ENCODE measurements around the gene CTNNBIP1. TPM values are rescaled to one million over a fixed set of nuclear protein-coding genes. Genes with fewer than 3 reads are reported as not detected.

CTNNBIP1 gene
- total RNA-seq, 1 donor, result 36.6 TPM

DNA sequence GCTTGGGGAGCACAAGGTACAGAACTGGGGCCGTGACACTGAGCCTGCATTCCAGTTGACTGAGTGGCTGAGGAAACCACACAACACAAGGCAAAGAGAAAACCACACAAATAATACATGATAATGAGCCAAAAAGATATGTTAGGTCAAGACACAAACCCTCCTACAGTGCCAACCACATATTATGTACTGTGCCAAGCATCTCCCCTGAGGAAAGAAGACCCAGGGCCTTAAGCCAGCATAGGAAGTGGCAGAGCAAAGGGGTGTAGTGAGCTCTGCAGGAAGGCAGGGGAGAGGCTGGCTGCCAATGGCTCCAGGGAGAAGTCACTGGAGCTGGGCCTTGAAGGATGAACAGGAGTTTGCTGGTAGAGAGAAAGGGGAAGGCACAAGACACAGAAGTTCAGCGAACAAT lies 28.2 kb downstream of the CTNNBIP1 start:
- DNase-seq (ENCODE audit: low read depth in 2 of 3, low spot score in 2 of 3), result peak in 1 of 3 donors; percentile 20

DNA sequence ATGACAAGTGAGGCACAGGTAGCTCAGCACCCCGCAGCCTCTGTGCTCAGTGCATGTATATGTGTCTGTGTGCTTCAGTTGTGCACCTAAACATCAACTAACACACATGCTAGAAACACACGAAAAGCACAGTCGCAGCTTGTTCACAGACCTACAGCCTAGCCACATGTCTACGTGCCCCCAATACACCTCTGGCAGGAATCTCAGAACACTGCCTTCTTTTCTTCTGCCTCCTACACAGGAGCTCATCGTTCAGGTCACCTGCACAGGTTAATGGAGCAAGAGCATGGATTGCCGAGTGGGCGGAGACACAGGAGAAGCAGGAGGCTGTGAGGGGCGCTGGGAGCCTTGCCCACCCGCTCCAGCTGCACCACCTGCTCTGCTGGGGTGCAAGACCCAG lies 31.7 kb downstream of the CTNNBIP1 start:
- no peak for DNase-seq (ENCODE audit: low read depth in 2 of 3, low spot score in 2 of 3)

DNA sequence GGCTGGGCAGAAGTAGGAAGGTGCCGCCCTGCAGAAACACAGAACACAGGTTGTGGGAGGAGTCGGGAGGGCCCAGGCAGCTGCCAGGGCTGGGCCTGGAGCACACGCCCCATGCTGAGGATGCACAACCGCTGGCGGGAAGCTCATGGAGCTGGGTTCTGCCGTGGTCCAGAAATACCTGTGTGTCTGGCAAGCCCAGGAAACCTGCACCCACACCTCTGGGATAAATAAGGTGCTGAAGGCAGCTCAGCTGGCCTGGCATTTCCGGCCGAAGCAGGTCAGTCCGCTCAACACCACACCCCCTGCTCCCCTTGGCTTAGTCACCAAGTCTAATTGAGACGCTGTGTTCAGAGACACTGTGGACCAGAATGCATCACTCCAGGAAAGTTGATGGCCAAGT lies 32.1 kb downstream of the CTNNBIP1 start:
- DNase-seq (ENCODE audit: low read depth in 2 of 3, low spot score in 2 of 3), result no peak

DNA sequence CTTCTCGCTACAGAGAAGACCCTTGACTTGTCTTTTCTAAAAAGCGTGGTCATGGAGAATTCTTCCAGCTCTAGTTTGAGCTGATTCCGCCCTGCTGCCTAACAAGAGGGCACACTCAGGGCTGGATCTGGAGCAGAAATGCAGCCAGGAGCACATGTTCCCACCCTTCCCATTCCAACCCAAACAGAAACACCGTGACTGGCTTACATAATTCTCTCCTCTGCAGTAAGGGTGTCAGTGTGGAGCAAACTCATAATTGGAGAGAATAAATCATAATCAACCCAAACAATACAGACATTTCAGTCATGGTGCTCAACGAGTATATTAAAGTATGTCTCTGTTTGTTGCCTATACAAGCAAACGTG lies 34.5 kb downstream of the CTNNBIP1 start:
- DNase-seq (ENCODE audit: low read depth in 2 of 3, low spot score in 2 of 3), result no peak

DNA sequence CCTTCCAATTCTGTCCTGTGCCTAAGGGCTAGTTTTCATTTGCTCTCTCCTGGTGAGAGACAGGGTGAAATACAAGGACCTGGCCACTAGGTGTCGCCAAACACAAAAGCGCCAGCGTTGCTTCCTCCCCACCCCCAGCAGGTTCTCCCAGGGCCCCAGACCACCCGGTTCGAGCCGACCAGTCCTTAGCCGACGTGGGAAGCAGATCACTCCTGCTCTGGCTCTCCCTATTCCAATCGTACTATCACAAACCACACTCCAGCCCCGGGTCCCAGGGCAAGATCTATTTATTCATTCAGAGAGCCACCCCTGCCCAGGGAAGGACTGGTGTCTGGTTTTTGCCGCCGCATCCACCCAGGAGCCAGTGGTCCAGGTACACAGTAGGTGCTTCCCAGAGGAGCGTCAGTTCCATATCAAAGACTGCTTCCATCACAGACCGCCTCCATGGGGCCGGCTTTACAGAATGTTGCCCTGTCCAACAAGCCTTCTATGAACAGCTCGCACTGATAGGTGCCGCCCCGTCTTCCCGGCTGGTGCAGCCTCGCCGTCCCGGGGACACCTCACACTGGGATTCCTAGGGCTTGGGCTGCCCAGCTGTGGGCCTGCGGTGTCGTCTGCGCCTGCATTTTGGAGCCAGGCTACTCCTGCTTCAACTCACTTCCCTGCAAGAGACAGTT lies 35.0 kb downstream of the CTNNBIP1 start:
- peak; percentile 55 to 83 (median 75) for DNase-seq (ENCODE audit: low read depth in 2 of 3, low spot score in 2 of 3)

DNA sequence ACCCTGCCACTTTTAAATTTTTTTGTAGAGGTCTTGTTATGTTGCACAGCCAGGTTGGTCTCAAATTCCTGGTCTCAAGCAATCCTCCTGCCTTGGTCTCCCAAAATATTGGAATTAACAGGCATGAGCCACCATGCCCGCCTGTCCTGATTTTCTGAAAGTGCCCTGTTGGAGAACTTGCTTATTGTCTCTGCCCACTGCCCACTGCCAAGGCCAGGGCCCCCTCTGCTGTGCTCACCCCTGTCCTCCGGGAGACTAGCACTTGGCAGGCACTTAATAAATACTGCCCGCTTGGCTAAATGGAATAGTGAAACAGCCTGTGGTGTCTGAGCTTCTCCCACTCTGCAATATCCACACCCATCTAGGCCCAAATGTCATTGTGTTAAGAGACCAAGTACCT lies 35.7 kb downstream of the CTNNBIP1 start:
- DNase-seq (ENCODE audit: low read depth in 2 of 3, low spot score in 2 of 3), result no peak

DNA sequence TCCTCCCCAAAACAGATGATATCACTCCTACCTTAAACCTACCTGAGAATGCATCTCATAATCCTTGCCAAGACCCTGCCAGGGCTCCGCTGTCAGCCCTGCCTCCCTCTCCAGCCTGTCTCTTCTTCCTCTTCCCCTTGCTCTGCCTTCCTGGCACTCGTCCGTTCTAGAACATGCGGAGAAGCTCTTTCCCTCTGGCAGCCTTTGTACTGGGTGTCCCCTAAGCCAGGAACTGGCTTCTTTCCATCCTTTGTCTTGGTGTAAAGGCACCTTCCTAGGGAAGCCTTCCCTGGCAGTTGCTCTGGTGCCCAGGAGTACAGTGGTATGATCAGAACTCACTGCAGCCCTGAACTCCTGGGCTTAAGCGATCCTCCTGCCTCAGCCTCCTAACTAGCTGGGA lies 36.1 kb downstream of the CTNNBIP1 start:
- no peak for DNase-seq (ENCODE audit: low read depth in 2 of 3, low spot score in 2 of 3)

DNA sequence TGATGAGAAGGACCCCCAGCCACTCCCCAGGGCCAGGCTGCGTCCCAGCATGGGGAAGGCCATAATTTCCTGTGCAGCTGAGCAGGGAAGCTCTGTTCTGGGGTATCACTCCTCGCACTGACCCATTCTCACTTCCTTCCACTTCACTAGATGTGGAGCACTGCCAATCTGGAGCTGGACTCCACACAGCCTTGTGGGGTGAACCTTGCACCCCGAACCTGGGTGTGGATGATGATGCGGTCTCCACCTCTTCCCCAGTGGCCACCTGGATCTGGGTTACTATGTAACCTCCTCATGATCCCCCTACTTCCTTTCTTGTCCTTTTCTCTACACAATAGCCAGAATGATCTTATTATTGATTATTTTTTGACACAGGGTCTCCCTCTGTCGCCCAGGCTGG lies 36.7 kb downstream of the CTNNBIP1 start:
- DNase-seq (ENCODE audit: low read depth in 2 of 3, low spot score in 2 of 3), result no peak

DNA sequence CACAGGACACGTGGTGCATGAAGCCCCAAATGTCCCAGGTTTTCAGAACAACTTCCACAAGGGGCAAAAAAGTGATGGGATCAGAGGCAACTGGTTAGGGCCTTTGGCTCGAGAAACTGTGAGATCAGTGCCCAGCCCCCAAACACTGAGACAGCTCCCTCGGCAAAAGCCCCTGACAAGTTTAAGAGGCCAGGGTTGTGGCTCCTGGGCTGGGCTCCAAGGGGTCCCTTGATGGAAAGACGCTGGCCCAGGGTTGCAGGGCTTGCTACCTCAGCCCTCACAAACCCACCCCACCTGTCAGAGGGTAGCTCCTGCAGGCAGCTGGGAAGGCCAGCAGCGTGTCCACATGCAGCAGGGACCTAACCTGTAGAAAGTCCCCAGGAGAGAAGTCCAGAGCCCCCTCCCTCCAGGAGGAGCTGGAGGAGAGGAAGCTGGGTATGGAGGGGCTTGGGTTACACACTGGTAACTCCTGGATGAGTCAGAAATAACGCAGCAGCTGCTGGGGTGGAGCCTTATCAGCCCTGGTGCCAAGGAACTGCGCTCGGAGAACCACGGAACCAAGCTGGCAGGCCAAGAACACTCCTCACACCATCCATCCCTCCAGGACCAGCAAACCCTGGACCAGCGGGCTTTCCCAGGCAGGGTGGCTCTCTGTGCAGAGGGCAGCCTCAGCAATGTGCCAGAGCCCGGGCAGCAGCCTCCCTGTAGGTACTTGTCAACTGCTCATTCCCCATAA lies 37.5 kb downstream of the CTNNBIP1 start:
- DNase-seq (ENCODE audit: low read depth in 2 of 3, low spot score in 2 of 3), result no peak

DNA sequence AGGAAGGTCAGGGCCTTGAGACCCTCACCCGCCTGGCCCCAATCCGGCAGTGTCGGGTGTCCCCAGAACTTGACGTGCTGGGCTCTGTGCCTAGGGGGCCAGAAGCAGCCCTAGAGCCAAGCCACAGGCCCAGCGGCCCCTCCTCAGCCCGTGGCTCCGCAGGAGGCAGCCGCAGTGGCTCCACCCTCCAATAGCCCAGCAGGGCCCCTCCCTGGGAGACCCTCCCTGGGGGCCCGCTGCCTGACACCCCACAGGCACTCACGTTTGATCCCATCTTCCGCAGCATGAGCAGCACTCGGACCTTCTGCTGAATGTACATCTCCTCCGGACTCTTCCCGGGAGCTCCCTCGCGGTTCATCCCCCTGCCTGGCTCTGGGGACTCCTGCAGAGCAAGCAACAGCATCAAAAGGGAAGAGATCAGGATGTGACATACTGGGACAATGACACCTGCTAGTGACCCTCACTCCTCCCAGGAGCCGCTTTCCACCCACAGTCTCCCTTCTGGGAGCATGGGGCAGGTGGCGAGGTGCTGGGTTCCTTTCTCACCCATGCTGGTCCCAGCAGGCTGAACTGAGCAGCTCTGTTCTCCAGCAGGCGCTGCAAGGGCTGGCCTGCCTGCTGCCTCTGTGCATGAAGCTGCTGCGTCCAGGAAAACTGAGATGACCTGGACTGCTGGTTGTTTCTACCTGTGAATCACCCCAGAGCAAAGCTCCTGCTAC lies 38.2 kb downstream of the CTNNBIP1 start:
- no peak for DNase-seq (ENCODE audit: low read depth in 2 of 3, low spot score in 2 of 3)

DNA sequence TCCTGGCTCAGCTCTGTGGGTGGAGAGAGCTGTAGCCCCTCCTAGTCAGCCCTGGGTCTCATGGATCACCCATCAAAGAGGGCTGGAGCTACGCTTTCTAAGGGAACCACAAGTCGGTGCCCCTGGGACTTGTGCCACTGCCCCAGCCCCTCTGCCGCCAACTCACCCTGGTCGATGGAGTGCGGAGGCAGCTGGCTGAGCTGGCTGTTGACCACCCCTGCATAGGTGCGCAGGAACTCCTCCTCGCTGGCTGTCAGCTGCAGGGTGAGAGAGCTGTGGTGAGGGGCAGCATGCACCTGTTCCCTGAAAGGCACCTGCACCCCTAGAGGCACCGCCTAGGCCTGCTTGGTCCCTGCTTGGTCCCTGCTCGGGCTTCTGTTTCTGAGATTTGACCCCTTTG lies 39.0 kb downstream of the CTNNBIP1 start:
- DNase-seq (ENCODE audit: low read depth in 2 of 3, low spot score in 2 of 3), result no peak

DNA sequence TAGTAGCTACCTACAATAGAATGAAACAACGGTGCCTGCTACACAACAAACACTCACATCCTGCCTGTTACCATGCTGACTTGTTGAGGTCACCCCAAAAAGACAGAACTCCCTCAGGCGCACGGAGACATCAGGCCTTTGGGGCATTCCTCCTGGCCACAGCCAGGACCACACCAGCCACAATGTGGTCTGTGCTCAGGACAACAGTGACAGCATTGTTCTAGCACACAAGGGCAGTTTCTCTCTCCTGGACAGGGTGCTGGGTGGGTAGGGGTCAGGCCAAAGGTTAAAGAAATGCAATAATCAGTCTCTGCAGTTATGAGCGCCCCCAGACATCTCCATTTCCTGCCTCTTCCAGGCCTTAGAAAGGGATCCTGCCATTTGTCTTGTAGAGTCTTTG lies 39.5 kb downstream of the CTNNBIP1 start:
- no peak for DNase-seq (ENCODE audit: low read depth in 2 of 3, low spot score in 2 of 3)

DNA sequence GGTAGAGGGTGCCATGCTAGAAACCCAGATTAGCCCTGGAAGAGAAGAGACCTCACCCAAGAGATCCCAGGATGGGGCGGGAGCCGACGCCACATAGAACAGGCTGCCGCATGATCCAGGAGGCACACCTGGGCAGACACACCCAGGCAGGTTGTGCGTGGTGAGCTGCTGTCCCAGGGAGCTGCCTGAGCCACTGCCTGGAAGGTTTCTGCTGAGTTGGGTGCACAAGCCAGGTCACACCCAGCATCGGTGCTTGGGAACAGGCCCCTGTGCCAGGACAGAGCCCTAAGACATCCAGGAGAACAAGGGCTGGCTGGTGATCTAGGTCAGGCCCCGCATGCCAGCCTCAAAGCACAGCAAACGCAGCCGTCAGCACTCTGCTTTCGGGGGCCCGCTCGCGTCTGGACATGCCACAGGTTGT lies 40.2 kb downstream of the CTNNBIP1 start:
- DNase-seq (ENCODE audit: low read depth in 2 of 3, low spot score in 2 of 3), result no peak

DNA sequence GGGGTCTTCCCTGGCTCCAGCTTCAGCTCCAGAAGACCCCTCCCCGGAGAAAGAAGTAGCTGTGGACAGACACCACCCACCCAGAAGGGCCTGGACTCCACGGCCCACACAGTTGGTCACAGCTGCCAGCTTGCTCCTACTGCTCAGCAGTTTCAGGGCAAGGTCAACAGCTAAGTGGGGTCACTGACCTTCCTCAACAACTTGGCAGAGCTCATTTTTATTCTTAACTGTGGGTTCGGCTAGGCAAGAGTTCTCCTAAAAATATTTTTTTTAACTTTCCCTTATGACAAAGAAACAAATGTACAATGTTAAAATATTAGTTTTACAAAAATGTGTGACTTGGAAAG lies 41.9 kb downstream of the CTNNBIP1 start:
- DNase-seq (ENCODE audit: low read depth in 2 of 3, low spot score in 2 of 3), result no peak

DNA sequence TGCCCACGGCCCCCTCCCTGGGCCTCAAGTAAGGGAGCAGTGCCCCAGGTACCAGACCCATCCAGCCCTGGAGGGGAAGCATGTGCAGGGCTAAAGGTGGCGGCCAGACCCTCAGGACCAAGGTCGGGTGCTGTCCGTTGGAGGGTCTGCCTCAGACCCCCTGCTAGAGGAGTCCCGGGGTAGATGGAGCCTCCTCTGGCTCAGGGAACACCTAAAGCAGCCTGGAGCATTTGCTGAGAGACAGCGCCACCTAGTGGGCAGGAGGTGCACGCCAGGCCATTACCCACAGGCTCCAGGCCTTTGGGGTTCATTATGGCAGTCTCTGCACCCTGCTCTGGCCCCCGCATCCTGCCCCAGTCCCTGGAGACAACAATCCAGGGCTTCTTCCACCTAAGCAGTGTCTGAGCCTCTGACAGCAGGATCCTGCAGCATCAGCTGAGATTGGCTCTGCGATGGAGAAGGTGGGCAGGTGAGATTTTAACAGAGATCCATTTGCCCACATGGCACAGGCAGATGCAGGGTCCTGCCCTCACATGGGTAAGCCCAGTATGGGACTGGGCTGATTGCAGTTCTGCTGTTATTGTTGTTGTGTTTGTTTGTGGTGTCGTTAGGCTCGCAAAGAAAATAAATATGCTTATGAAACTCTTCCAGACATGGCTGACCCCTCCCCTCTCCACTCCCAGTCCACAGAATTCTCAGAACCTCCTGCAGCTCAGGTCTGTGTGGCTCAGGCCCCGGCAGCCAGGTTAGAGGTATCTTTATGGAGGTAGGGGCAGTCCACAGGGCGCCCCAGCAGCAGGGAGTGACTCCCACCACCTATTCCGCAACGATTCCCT lies 42.4 kb downstream of the CTNNBIP1 start:
- peak; percentile 71 to 87 (median 81) for DNase-seq (ENCODE audit: low read depth in 2 of 3, low spot score in 2 of 3)

DNA sequence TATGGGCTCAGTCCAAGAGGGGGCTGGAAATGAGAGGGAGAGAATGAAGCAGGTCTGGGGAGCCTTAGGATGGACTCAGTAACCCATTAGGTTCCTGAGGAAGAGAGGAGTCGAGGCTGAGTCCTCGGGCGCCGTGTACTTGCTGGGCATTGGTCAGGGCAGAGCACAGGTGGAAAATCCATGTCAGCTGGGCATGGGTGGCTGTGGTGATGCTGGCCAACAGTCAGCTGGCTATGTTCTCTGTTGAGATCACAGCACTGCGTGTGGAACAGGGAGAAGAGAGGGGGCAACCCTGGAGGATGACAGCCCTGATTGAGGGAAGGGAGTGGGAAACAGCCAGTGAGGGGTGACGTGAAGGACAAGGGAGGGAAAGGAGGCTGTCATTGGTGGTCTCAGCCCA lies 43.2 kb downstream of the CTNNBIP1 start:
- DNase-seq (ENCODE audit: low read depth in 2 of 3, low spot score in 2 of 3), result no peak

DNA sequence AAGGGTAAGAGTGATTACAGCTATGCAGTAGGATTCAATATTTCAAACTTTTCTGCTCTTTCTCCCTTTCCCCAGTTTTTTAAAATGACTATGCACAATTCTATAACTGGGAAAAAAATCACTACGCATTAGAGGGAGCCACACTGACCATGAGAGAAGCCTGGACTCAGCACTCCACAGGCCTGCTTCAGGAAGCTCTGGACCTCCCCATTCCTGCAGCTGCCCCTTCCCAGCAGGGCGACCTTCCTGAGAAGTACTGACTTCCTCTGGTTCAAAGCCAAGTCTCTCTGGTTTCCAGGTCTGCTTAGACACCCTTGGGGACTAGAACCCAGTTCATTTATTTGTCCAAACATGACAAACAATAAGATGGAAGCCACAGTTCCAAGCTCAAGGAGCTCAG lies 44.3 kb downstream of the CTNNBIP1 start:
- no peak for DNase-seq (ENCODE audit: low read depth in 2 of 3, low spot score in 2 of 3)

DNA sequence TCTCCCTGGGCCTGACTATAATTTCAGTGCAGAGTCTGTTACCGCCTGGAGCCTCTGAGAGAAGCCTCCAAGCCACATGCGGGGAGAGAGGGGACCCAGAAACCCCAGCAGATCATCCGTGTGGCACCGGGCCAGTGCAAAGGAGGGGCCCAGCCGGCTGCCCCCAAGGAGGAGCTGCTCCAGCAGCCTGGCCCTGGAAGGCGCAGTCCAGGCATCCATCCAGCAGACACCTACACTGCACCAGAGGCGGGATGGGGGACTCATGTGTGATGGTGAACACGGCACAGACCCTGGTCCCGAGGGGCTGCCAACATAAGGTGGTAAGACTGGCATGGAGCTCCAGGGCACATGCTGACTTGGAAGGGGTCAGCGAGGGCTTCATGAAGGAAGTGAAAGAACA lies 46.7 kb downstream of the CTNNBIP1 start:
- DNase-seq (ENCODE audit: low read depth in 2 of 3, low spot score in 2 of 3), result no peak

DNA sequence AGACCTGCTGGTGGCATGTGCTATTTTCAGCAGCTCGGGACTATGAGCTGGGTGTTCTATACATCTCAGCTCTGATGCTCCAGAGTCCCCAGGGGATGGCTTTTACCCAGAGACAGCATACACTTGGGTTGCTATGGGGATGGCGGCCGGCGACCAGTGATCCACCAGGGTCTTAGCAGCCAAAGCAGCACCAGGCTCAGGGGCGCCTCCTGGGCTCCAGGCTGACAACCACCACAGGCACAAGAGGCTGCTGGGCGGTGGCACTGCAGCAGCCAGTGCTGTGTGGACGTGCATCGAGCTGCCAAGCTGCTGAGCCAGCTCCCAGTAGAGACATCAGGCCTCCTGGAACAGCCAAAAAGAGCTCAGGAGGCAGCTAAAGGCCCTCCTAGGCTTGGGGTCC lies 48.7 kb downstream of the CTNNBIP1 start:
- no peak for DNase-seq (ENCODE audit: low read depth in 2 of 3, low spot score in 2 of 3)

DNA sequence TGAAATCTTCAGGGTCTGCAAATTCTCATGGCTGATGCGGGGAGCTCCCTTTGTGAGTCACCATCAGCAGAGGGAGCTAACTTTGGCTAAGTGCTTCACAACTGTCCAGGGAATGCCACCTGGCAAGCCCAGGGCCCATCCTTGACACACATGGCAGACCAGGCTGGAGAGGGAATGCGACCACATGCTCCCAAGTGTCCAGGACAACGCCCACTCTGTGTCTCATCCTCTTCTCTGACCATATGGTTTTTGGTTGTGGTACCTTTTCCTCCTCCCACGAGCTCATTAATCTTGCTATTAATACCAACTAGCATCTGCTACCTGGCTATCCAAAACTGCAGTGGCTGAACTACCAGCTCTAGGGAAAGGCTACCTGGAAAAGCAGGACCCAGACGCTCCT lies 49.2 kb downstream of the CTNNBIP1 start:
- no peak for DNase-seq (ENCODE audit: low read depth in 2 of 3, low spot score in 2 of 3)

All from hematopoietic multipotent progenitor cell (in vitro differentiated cells).